ENCODE results near the gene ARHGAP10.

- no peak for TF ChIP-seq CTCF (IDR thresholded peaks at IDR 0.05; ENCODE audit: low read depth, low read length, poor library complexity, severe bottlenecking)
- no peak for TF ChIP-seq EZH2phosphoT487 (IDR thresholded peaks at IDR 0.05; ENCODE audit: borderline replicate concordance, low read length)
Measured at GRCh38 chr4:147864607-147865006, 132.7 kb downstream of the ARHGAP10 start.
